ENCODE results near the gene DRC7. TPM values are rescaled to one million over a fixed set of nuclear protein-coding genes. Genes with fewer than 3 reads are reported as not detected.

The DRC7 gene
- polyA plus RNA-seq, 1 of the 3 experiments (the other 2 are of a cell fraction) = 0.58 TPM

GRCh38 chr16:57773019-57773418 lies 78.4 kb downstream of the DRC7 start:
- peaks cover 13% of the 10 kb centered on the region; the same call in 1 of the 2 replicates for H4K20me1 ChIP-seq (ENCODE audit: insufficient read depth)
- no peak for DNase-seq
- POLR2A ChIA-PET = no interaction called here
- no peak overlapping the region for H3K4me2 ChIP-seq
- no peaks in the 10 kb centered on the region for H3K27me3 ChIP-seq (ENCODE audit: insufficient read depth)
- TF ChIP-seq SMC3 (IDR thresholded peaks at IDR 0.05; ENCODE audit: low read depth, low read length) (no peak), FOXM1 (IDR thresholded peaks at IDR 0.05; ENCODE audit: low read depth) (no peak), ELF1 (IDR thresholded peaks at IDR 0.05) (no peak), CHD2 (IDR thresholded peaks at IDR 0.05; ENCODE audit: low read length, partially characterized antibody) (no peak), USF2 (IDR thresholded peaks at IDR 0.05; ENCODE audit: borderline replicate concordance, low read depth, low read length) (no peak), YY1 (IDR thresholded peaks at IDR 0.05; ENCODE audit: low read depth) (no peak), TAF1 (IDR thresholded peaks at IDR 0.05; ENCODE audit: borderline replicate concordance, low read depth, low read length) (no peak), GATA2 (CRISPR knock-in tag; IDR thresholded peaks at IDR 0.05) (no peak), MAX (IDR thresholded peaks at IDR 0.05; ENCODE audit: low read depth) (no peak), RAD21 (IDR thresholded peaks at IDR 0.05; ENCODE audit: low read length) (no peak), EP300 (IDR thresholded peaks at IDR 0.05; ENCODE audit: borderline replicate concordance in 1 of 2, low read depth in 1 of 2, low read length in 1 of 2) (no peak), GABPA (IDR thresholded peaks at IDR 0.05; ENCODE audit: low read depth) (no peak), NRF1 (IDR thresholded peaks at IDR 0.05; ENCODE audit: low read depth, low read length) (no peak), IRF3 (IDR thresholded peaks at IDR 0.05; ENCODE audit: low read depth, low read length) (no peak), MEF2A (IDR thresholded peaks at IDR 0.05; ENCODE audit: borderline replicate concordance, low read depth) (no peak), RCOR1 (IDR thresholded peaks at IDR 0.05; ENCODE audit: low read length) (no peak)
- TF ChIP-seq, protein P1, sequence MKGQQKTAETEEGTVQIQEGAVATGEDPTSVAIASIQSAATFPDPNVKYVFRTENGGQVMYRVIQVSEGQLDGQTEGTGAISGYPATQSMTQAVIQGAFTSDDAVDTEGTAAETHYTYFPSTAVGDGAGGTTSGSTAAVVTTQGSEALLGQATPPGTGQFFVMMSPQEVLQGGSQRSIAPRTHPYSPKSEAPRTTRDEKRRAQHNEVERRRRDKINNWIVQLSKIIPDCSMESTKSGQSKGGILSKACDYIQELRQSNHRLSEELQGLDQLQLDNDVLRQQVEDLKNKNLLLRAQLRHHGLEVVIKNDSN (IDR thresholded peaks at IDR 0.05; ENCODE audit: borderline replicate concordance, low read depth) = no peak
- TF ChIP-seq, protein P2, sequence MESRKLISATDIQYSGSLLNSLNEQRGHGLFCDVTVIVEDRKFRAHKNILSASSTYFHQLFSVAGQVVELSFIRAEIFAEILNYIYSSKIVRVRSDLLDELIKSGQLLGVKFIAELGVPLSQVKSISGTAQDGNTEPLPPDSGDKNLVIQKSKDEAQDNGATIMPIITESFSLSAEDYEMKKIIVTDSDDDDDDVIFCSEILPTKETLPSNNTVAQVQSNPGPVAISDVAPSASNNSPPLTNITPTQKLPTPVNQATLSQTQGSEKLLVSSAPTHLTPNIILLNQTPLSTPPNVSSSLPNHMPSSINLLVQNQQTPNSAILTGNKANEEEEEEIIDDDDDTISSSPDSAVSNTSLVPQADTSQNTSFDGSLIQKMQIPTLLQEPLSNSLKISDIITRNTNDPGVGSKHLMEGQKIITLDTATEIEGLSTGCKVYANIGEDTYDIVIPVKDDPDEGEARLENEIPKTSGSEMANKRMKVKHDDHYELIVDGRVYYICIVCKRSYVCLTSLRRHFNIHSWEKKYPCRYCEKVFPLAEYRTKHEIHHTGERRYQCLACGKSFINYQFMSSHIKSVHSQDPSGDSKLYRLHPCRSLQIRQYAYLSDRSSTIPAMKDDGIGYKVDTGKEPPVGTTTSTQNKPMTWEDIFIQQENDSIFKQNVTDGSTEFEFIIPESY (IDR thresholded peaks at IDR 0.05; ENCODE audit: borderline replicate concordance, low read depth) = no peak
- H3K79me2 ChIP-seq (ENCODE audit: insufficient read depth) = peaks cover 13% of the 10 kb centered on the region; the same call in 1 of the 2 replicates
- no peak overlapping the region for H3K9ac ChIP-seq
- H3K27ac ChIP-seq (ENCODE audit: low read depth in 2 of 2, low read length in 1 of 2) = no peak overlapping the region
- peaks cover 3% of the 10 kb centered on the region for H3F3A ChIP-seq (replicated peaks; ENCODE audit: insufficient read depth)
- CTCF ChIA-PET = interaction anchor here (0.9 kb wide), 1 partner anchor 17 kb away, joined by 4 read pairs; no protein-coding TSS in a partner anchor
- no peak overlapping the region for H3K4me3 ChIP-seq (ENCODE audit: low read depth in 2 of 2, low read length in 1 of 2)
- no peaks in the 10 kb centered on the region for H3K9me3 ChIP-seq
- H3K9me2 ChIP-seq = no peaks in the 10 kb centered on the region
- H3K4me1 ChIP-seq (ENCODE audit: control insufficient read depth in 1 of 2, insufficient read depth in 2 of 2, low read depth in 1 of 2, low read length in 1 of 2) = no peaks in the 10 kb centered on the region
- 100% methylated on average over 11 of the region's 11 CpGs for WGBS (ENCODE audit: low lambda C conversion rate)
- peaks cover 10 to 15% of the 10 kb centered on the region in 2 experiments for H3K36me3 ChIP-seq (replicated peaks in 1 of 2; ENCODE audit: control insufficient read depth in 1 of 2, insufficient read depth in 2 of 2, low read length in 1 of 2)
- no peak overlapping the region for H2AFZ ChIP-seq (ENCODE audit: low read depth)
